ENCODE data around the gene STON2.

- TF ChIP-seq POLR2A (IDR thresholded peaks at IDR 0.05; ENCODE audit: control extremely low read depth in 1 of 2, low read depth in 2 of 2, low read length in 2 of 2) (no peak), BRCA1 (IDR thresholded peaks at IDR 0.05; ENCODE audit: low read depth, low read length) (no peak), CEBPB (IDR thresholded peaks at IDR 0.05; ENCODE audit: low read depth, low read length) (no peak), USF2 (IDR thresholded peaks at IDR 0.05; ENCODE audit: low read length) (no peak), EZH2 (IDR thresholded peaks at IDR 0.05; ENCODE audit: low read depth, low read length, severe bottlenecking) (no peak), GTF2F1 (IDR thresholded peaks at IDR 0.05; ENCODE audit: borderline replicate concordance, low read depth, low read length) (no peak), POLR2AphosphoS5 (IDR thresholded peaks at IDR 0.05; ENCODE audit: low read depth, low read length) (no peak), RNF2 (IDR thresholded peaks at IDR 0.05; ENCODE audit: borderline replicate concordance, low read depth, low read length, missing control alignments, poor library complexity, severe bottlenecking) (no peak), TEAD4 (IDR thresholded peaks at IDR 0.05; ENCODE audit: low read depth, low read length) (no peak), CHD2 (IDR thresholded peaks at IDR 0.05; ENCODE audit: low read length) (no peak), ATF3 (IDR thresholded peaks at IDR 0.05; ENCODE audit: insufficient read depth, low read depth, low read length) (no peak), SP1 (IDR thresholded peaks at IDR 0.05; ENCODE audit: low read depth, low read length) (no peak)
- TF ChIP-seq, protein P1, sequence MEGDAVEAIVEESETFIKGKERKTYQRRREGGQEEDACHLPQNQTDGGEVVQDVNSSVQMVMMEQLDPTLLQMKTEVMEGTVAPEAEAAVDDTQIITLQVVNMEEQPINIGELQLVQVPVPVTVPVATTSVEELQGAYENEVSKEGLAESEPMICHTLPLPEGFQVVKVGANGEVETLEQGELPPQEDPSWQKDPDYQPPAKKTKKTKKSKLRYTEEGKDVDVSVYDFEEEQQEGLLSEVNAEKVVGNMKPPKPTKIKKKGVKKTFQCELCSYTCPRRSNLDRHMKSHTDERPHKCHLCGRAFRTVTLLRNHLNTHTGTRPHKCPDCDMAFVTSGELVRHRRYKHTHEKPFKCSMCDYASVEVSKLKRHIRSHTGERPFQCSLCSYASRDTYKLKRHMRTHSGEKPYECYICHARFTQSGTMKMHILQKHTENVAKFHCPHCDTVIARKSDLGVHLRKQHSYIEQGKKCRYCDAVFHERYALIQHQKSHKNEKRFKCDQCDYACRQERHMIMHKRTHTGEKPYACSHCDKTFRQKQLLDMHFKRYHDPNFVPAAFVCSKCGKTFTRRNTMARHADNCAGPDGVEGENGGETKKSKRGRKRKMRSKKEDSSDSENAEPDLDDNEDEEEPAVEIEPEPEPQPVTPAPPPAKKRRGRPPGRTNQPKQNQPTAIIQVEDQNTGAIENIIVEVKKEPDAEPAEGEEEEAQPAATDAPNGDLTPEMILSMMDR (IDR thresholded peaks at IDR 0.05; ENCODE audit: control extremely low read depth in 1 of 3, insufficient read depth in 1 of 3, low read depth in 1 of 3, low read length in 3 of 3): no peak
These were observed 96.7 kb downstream of the STON2 start for GRCh38 chr14:81303258-81303935.

All from H1 (cell line).